ENCODE results near the gene STK10.

The STK10 gene

DNA sequence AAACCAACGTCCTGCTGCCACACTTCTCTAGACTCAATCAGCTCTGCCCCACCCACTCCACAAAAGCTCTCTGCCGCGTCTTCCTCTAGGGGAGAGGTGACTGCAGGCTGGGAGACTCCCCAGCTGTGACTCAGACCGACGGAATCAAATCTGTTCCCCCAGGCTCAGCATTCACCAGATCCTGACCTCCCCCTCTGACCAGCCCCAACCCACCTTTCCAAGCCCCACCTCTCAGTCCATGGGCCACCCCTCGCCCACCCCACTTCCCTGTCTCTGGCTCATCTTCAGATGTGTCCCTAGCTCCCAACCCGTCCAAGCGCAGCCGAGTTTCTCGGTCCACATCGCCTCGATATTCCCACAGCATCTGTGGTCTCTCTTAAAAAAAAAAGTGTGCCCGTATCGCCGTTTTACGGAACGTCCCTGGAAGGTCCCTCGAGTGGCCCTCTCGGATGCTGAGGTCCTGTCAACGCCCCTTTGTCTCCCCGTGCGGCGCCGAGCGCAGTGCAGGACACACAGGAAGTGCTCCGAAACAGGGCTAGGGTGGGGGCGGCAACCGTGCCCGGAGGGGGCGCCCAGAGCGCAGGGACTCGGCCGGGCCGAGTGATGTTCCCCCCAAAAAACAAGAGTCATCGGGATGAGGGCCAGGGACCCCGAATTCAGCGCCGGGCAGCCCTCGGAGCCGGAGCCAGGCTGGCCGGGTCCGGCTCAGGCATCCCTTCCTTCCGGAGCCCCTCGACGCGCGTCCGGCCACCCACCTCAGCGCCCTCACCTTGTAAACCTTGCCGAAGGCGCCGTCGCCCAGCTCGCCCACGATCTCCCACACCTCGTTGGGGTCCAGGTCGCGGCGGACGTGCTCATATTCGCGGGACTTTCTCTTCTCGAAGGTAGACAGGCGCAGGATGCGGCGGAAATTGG is 649 bp downstream of the STK10 start:
- TF ChIP-seq CTCF (IDR thresholded peaks at IDR 0.05), result no peak
- no peak for DNase-seq (ENCODE audit: low spot score)
- Histone ChIP-seq H3K4me3 (peak overlapping the region; percentile 88), H3K27ac (peak overlapping the region; percentile 66 to 92)

GRCh38 chr5:172186114-172186695 is 1.8 kb downstream of the STK10 start:
- peak overlapping the region; percentile 88 for H3K4me3 ChIP-seq
- DNase-seq (ENCODE audit: low spot score), result no peak
- peak overlapping the region in 1 of 2 donors; percentile 70 for H3K27ac ChIP-seq
- TF ChIP-seq CTCF (IDR thresholded peaks at IDR 0.05), result no peak

DNA sequence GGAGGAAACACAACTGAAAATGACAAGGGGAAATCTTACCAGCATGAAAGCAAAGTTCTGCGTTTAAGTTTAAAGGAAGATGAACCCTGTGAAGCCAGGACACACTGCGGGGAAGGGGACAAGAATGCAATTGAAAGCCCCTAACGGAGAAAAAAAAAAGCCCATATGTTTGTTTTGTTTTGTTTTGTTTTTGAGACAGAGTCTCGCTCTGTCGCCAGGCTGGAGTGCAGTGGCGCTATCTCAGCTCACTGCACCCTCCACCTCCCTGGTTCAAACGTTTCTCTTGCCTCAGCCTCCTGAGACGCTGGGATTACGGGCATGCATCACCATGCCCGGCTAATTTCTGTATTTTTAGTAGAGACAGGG is 2.9 kb downstream of the STK10 start:
- Histone ChIP-seq H3K4me3 (peak overlapping the region; percentile 88), H3K27ac (peak overlapping the region in 1 of 2 donors; percentile 70)
- no peak for TF ChIP-seq CTCF (IDR thresholded peaks at IDR 0.05)
- DNase-seq (ENCODE audit: low spot score), result no peak

GRCh38 chr5:172183881-172184280 is 4.1 kb downstream of the STK10 start:
- TF ChIP-seq CTCF (IDR thresholded peaks at IDR 0.05), result no peak
- Histone ChIP-seq H3K4me3 (no peak overlapping the region), H3K27ac (no peak overlapping the region)
- no peak for DNase-seq (ENCODE audit: low spot score)

GRCh38 chr5:172182291-172182690 is 5.7 kb downstream of the STK10 start:
- H3K4me3 ChIP-seq, result no peak overlapping the region
- TF ChIP-seq CTCF (IDR thresholded peaks at IDR 0.05), result no peak
- no peak overlapping the region for H3K27ac ChIP-seq
- DNase-seq (ENCODE audit: low spot score), result no peak

DNA sequence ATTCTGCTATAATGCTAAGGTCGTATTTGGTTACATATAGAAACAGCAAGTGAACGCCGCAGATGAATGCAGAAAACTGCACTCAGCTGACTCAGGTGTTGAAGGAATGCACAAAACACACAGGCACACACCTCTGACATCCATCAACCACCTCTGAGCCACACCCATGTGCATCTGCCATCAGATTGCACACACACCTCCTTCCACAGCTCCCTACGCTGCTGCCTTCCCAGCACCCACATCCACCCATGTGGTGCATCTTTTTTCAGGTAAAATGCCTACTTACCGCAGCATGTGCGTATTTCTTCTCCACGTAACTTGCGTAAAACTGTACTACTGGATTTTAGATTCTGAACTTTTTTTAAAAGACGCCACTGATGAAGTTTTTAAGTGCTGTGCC is 7.1 kb downstream of the STK10 start:
- no peak overlapping the region for H3K27ac ChIP-seq
- H3K4me3 ChIP-seq, result no peak overlapping the region
- no peak for TF ChIP-seq CTCF (IDR thresholded peaks at IDR 0.05)
- DNase-seq (ENCODE audit: low spot score), result no peak
